ENCODE data around the gene KCNK1. TPM values are rescaled to one million over a fixed set of nuclear protein-coding genes. Genes with fewer than 3 reads are reported as not detected.

KCNK1 gene
- total and polyA plus RNA-seq, 12 donors: 2.5 to 29.5 (median 14.1) TPM

DNA sequence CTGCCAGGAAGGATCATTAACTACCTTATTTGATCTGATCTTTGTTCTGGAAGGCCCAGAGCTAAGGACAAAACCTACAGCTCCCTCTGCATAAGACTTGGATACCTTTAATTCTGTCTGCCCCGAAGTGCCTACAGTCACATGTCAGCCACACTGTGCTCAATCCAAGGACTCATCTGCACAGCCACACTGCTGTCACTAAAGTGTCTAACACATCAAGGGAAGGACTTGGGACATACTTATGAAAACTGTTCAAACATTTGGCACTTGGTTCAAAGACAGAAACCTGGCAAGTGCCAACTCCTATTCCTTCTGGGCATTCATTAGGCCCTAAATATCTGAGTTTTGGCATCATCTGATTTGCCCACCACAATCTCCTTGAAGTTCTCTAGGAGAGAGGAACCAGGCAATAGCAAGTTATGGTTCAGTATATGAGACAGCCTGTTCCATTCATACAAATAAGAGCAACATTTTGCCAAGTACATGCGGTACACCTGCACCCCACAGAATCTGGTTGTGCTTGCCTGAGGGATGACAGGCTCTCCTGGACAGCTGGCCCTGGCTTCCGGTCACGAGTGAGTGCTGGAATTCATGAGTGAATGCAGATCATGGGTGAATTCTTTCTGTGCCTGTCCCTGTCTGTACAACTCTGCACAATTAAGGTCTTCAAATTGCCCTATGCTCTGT lies 105.9 kb downstream of the KCNK1 start:
- peak in 6 of 8 donors; percentile 32 to 83 (median 42) for ATAC-seq
- Histone ChIP-seq H3K27ac (peak overlapping the region in 9 of 10 donors; percentile 11 to 91 (median 81)), H3K9me3 (peaks cover 0 to 17% (median 0%) of the 10 kb centered on the region in 11 donors), H3K4me3 (no peak overlapping the region), H3K27me3 (no peaks in the 10 kb centered on the region), H3K36me3 (no peaks in the 10 kb centered on the region), H3K4me1 (peaks cover 2 to 40% (median 20%) of the 10 kb centered on the region in 9 donors)
- WGBS, 2 donors: 41 to 55% methylated on average over 4 of the region's 4 CpGs
- TF ChIP-seq, protein P1, sequence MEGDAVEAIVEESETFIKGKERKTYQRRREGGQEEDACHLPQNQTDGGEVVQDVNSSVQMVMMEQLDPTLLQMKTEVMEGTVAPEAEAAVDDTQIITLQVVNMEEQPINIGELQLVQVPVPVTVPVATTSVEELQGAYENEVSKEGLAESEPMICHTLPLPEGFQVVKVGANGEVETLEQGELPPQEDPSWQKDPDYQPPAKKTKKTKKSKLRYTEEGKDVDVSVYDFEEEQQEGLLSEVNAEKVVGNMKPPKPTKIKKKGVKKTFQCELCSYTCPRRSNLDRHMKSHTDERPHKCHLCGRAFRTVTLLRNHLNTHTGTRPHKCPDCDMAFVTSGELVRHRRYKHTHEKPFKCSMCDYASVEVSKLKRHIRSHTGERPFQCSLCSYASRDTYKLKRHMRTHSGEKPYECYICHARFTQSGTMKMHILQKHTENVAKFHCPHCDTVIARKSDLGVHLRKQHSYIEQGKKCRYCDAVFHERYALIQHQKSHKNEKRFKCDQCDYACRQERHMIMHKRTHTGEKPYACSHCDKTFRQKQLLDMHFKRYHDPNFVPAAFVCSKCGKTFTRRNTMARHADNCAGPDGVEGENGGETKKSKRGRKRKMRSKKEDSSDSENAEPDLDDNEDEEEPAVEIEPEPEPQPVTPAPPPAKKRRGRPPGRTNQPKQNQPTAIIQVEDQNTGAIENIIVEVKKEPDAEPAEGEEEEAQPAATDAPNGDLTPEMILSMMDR (IDR thresholded peaks at IDR 0.05): no peak
- DNase-seq: no peak
- intact Hi-C loops (cut with DNase I): loop anchor here in 4 of 10 donors (5.0 to 10.0 kb wide), 2 partner anchors 52 to 55 kb away; no protein-coding TSS in a partner anchor

DNA sequence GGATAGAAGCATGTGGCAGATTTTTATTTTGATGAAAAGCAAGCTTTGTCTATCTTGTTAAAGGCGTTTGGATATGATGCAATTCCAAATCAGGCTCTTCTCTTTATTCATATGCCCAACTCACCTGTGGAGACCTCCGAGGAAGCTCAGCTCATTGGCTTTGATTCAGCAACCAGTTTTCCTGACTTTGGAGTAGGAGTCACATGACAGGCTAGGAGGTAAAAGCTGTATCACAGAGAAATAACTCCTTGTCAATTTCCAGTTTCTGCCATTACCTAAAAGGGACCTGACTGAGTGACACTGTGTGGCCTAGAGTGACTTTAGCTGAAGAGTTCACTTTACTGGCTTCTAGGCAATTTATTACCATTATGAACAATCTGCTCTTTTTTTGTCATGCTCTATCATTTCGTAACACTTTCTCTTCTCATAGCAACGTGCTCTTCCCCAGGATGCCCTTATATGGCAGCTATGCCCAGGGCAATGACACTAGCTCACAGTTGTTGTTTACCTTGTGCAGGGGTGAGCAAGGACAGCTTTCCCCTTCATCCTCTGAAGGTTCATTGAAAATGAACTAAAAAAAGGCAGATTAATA lies 107.2 kb downstream of the KCNK1 start:
- DNase-seq (no peak), ATAC-seq (peak in 4 of 8 donors; percentile 36 to 54 (median 52))
- intact Hi-C loops (cut with DNase I): loop anchor here in 4 of 10 donors (5.0 to 10.0 kb wide), 2 partner anchors 54 to 56 kb away; no protein-coding TSS in a partner anchor
- no peaks in the 10 kb centered on the region for H3K36me3 ChIP-seq
- 51 to 70% methylated on average over 4 of the region's 4 CpGs for WGBS, 2 donors
- H3K4me1 ChIP-seq: peaks cover 2 to 40% (median 20%) of the 10 kb centered on the region in 9 donors
- H3K4me3 ChIP-seq: no peak overlapping the region
- H3K27ac ChIP-seq: peak overlapping the region in 9 of 10 donors; percentile 46 to 91 (median 83)
- TF ChIP-seq, protein P1 (IDR thresholded peaks at IDR 0.05): no peak
- no peaks in the 10 kb centered on the region for H3K27me3 ChIP-seq
- H3K9me3 ChIP-seq: peaks cover 0 to 17% (median 0%) of the 10 kb centered on the region in 11 donors

Small RNAs within 50 kb of the gene (microRNA-seq; reads per million reads assigned to microRNA genes)
- gene MIR4427: 0 reads per million in 2 donors
